ENCODE data around the gene GPRC5C. TPM values are rescaled to one million over a fixed set of nuclear protein-coding genes. Genes with fewer than 3 reads are reported as not detected.

GPRC5C gene
- total and polyA plus RNA-seq, 9 of the 15 experiments (the other 6 are each of a cell fraction or from before 2014, with no cell fraction given): 0.28 to 9.0 (median 4.1) TPM

- no peak for TF ChIP-seq KLF13 (tag; IDR thresholded peaks at IDR 0.05; ENCODE audit: borderline replicate concordance, low read depth)
- no peak for TF ChIP-seq BRF1 (IDR thresholded peaks at IDR 0.05; ENCODE audit: borderline replicate concordance, extremely low read depth, insufficient read length)
- no peak for TF ChIP-seq ELF4 (CRISPR knock-in tag; IDR thresholded peaks at IDR 0.05)
- TF ChIP-seq REST (IDR thresholded peaks at IDR 0.05; ENCODE audit: borderline replicate concordance): no peak
- TF ChIP-seq REST (CRISPR knock-in tag; IDR thresholded peaks at IDR 0.05; ENCODE audit: low read depth): no peak
- TF ChIP-seq HOXB6 (CRISPR knock-in tag; IDR thresholded peaks at IDR 0.05; ENCODE audit: borderline replicate concordance): no peak
- no peak for TF ChIP-seq JUN (IDR thresholded peaks at IDR 0.05; ENCODE audit: borderline replicate concordance, low read depth, low read length)
- TF ChIP-seq JUN (CRISPR knock-in tag; IDR thresholded peaks at IDR 0.05; ENCODE audit: borderline replicate concordance): no peak
- TF ChIP-seq MEIS2 (IDR thresholded peaks at IDR 0.05; ENCODE audit: partially characterized antibody): no peak
- peak; percentile 26; the same call in 1 of the 2 replicates for TF ChIP-seq ELF2 (CRISPR knock-in tag; IDR thresholded peaks at IDR 0.05)
- no peak for TF ChIP-seq ZNF717 (CRISPR knock-in tag; IDR thresholded peaks at IDR 0.05)
- TF ChIP-seq TEAD2 (tag; IDR thresholded peaks at IDR 0.05): no peak
- no peak for TF ChIP-seq LARP7 (IDR thresholded peaks at IDR 0.05)
- TF ChIP-seq TRIM25 (IDR thresholded peaks at IDR 0.05; ENCODE audit: borderline replicate concordance): no peak
- no peak for TF ChIP-seq ZNF197 (CRISPR knock-in tag; IDR thresholded peaks at IDR 0.05; ENCODE audit: low read depth)
- TF ChIP-seq THAP7 (CRISPR knock-in tag; IDR thresholded peaks at IDR 0.05): no peak
- no peak for TF ChIP-seq TCF7L2 (IDR thresholded peaks at IDR 0.05; ENCODE audit: low read depth, low read length)
- TF ChIP-seq KDM2B (CRISPR knock-in tag; IDR thresholded peaks at IDR 0.05): no peak
- no peak for TF ChIP-seq SRSF1 (IDR thresholded peaks at IDR 0.05; ENCODE audit: low read depth, low read length)
- no peak for TF ChIP-seq ZNF384 (IDR thresholded peaks at IDR 0.05; ENCODE audit: low read depth, low read length)
- no peak for TF ChIP-seq TFAM (CRISPR knock-in tag; conservative IDR thresholded peaks at IDR 0.05)
- peak; percentile 47 for TF ChIP-seq GABPB1 (CRISPR knock-in tag; IDR thresholded peaks at IDR 0.05)
Measured at GRCh38 chr17:74430385-74430705, 1.5 kb upstream of the GPRC5C start (continued).
